Measurements from ENCODE around the gene MYOF. TPM values are rescaled to one million over a fixed set of nuclear protein-coding genes. Genes with fewer than 3 reads are reported as not detected.

Gene MYOF
- total and polyA plus RNA-seq, 2 of the 8 experiments (the other 6 are each of a cell fraction or from before 2014, with no cell fraction given), result 0.98 to 2.3 TPM

Small RNA genes lying within 50 kb of the gene (small RNA-seq; reads per million reads assigned to genes)
- gene RNA5SP323 (ENCODE audit: insufficient read depth), result not detected

Other genes starting within 250 kb of the MYOF start
- gene CEP55, start 14.3 kb upstream of the MYOF start, total RNA-seq (2021; fragmentation: NEBNext Ultra II Directional; extraction: Animal tissue kit (Norgen Biotek cat#: 25700)), result 18.9 and 19.6 TPM in 2 replicates
- 3.5 and 7.0 TPM in 2 replicates for gene CEP55, start 14.3 kb upstream of the MYOF start, polyA plus RNA-seq (2011; rRNA removed)
- not detected in 2 replicates for gene FFAR4, start 84.3 kb upstream of the MYOF start, total RNA-seq (2021; fragmentation: NEBNext Ultra II Directional; extraction: Animal tissue kit (Norgen Biotek cat#: 25700))
- 0.05 TPM in 1 of 2 replicates, not detected in the other for gene FFAR4, start 84.3 kb upstream of the MYOF start, polyA plus RNA-seq (2011; rRNA removed)
- 0.31 and 0.97 TPM in 2 replicates for gene RBP4, start 118.9 kb upstream of the MYOF start, total RNA-seq (2021; fragmentation: NEBNext Ultra II Directional; extraction: Animal tissue kit (Norgen Biotek cat#: 25700))
- gene RBP4, start 118.9 kb upstream of the MYOF start, polyA plus RNA-seq (2011; rRNA removed), result 0.42 and 0.55 TPM in 2 replicates
- not detected in 2 replicates for gene PDE6C, start 130.2 kb upstream of the MYOF start, total RNA-seq (2021; fragmentation: NEBNext Ultra II Directional; extraction: Animal tissue kit (Norgen Biotek cat#: 25700))
- not detected in 2 replicates for gene PDE6C, start 130.2 kb upstream of the MYOF start, polyA plus RNA-seq (2011; rRNA removed)
- 11.9 and 13.5 TPM in 2 replicates for gene FRA10AC1, start 220.3 kb upstream of the MYOF start, total RNA-seq (2021; fragmentation: NEBNext Ultra II Directional; extraction: Animal tissue kit (Norgen Biotek cat#: 25700))
- 2.7 and 4.4 TPM in 2 replicates for gene FRA10AC1, start 220.3 kb upstream of the MYOF start, polyA plus RNA-seq (2011; rRNA removed)